GM12878 (cell line): ENCODE data around the gene SNX10. TPM values are rescaled to one million over a fixed set of nuclear protein-coding genes. Genes with fewer than 3 reads are reported as not detected.

Experiments used
- ATAC-seq: fragments of 200-7000 bp; cut with Tn5 transposase; 3 replicates; pipeline ENCODE4 v1.9.1; 2020; ENCODE audit warnings: mild to moderate bottlenecking, moderate library complexity
- BruUV-seq: library from RNA; stranded (reverse); fragments of 400-500 nt; replicated peaks from 2 replicates; lab custom pipeline; 2021; lab: Mats Ljungman, UMichigan
- CTCF ChIA-PET: fragments of 300-600 bp; sonication (Branson Sonifier 250); formaldehyde crosslinking; extraction: SDS; loops from one replicate; lab custom pipeline; 2021; ENCODE audit warnings: inconsistent platforms; lab: Yijun Ruan, JAX
- POLR2A ChIA-PET: fragments of 350-600 bp; formaldehyde crosslinking; extraction: SDS; loops from one replicate; lab custom pipeline; 2021; ENCODE audit warnings: inconsistent platforms; lab: Charles Lee
- RAD21 ChIA-PET: fragments of 300-600 bp; sonication (Branson Sonifier 250); formaldehyde crosslinking; loops from one replicate; lab custom pipeline; 2023; ENCODE audit warnings: antibody characterized with exemption; ENCODE audit not compliant: unreplicated experiment; lab: Charles Lee
- SMC1A ChIA-PET: fragments of 300-600 bp; sonication (Branson Sonifier 250); formaldehyde crosslinking; loops from one replicate; lab custom pipeline; 2023; ENCODE audit not compliant: unreplicated experiment, uncharacterized antibody; lab: Charles Lee
- DNase-seq: peaks from one replicate; pipeline ENCODE4 v3.0.0-alpha.2; 2011; ENCODE audit warnings: low read depth, low spot score
- FAIRE-seq: peaks from 3 replicates; lab custom pipeline; 2011; peaks lifted over from hg19 to GRCh38; lab: Jason Lieb, UNC
- H2AFZ ChIP-seq: 2 replicates; pipeline ENCODE4 v1.6.0; 2011; ENCODE audit warnings: low read depth, low read length, control low read depth; ENCODE audit not compliant: control insufficient read depth
- H3K27ac ChIP-seq: 2 replicates; pipeline ENCODE4 v1.5.1; 2011; ENCODE audit warnings: control low read depth; ENCODE audit not compliant: control insufficient read depth, insufficient read depth
- H3K27me3 ChIP-seq, 2 experiments: replicated peaks in 1 of 2; 2 replicates each; pipeline versions ENCODE4 v1.6.0 to v1.6.1; 2011; ENCODE audit warnings: low read length in 1 of 2; ENCODE audit not compliant: control insufficient read depth in 2 of 2, insufficient read depth in 2 of 2
- H3K36me3 ChIP-seq, 2 experiments: 2 replicates each; pipeline ENCODE4 v1.5.1; 2011; ENCODE audit warnings: low read length in 1 of 2; ENCODE audit not compliant: control insufficient read depth in 2 of 2, insufficient read depth in 2 of 2
- H3K4me1 ChIP-seq: 2 replicates; pipeline ENCODE4 v1.6.1; 2011; ENCODE audit warnings: mild to moderate bottlenecking, low read length, moderate library complexity, mixed read lengths; ENCODE audit not compliant: control insufficient read depth, insufficient read depth
- H3K4me2 ChIP-seq: 2 replicates; pipeline ENCODE4 v1.6.0; 2011; ENCODE audit warnings: control low read depth; ENCODE audit not compliant: control insufficient read depth, insufficient read depth
- H3K4me3 ChIP-seq: fragments of 200-600 bp; sonication (generic); 2 replicates; pipeline ENCODE4 v1.5.1; 2016
- H3K79me2 ChIP-seq: 2 replicates; pipeline ENCODE4 v1.6.0; 2011; ENCODE audit warnings: low read length; ENCODE audit not compliant: control insufficient read depth, insufficient read depth
- H3K9ac ChIP-seq: 2 replicates; pipeline ENCODE4 v1.8.0; 2011; ENCODE audit warnings: low read length, control low read depth, mixed read lengths; ENCODE audit not compliant: control insufficient read depth, insufficient read depth
- H3K9me3 ChIP-seq: replicated peaks from 3 replicates; pipeline ENCODE4 v1.5.1; 2011; ENCODE audit warnings: mild to moderate bottlenecking, low read length; ENCODE audit not compliant: control insufficient read depth, insufficient read depth
- H4K20me1 ChIP-seq: 2 replicates; pipeline ENCODE4 v1.6.0; 2011; ENCODE audit not compliant: control insufficient read depth, insufficient read depth
- CHD2 ChIP-seq: IDR thresholded peaks from 2 replicates; pipeline ENCODE4 v1.6.1; 2011; ENCODE audit warnings: low read depth, low read length, improper control_type of control experiment, borderline replicate concordance
- EED ChIP-seq: sonication (generic); IDR thresholded peaks from 2 replicates; pipeline ENCODE4 v1.6.1; 2016; ENCODE audit warnings: antibody characterized with exemption, low read depth
- GATAD2B ChIP-seq: fragments of 450-650 bp; conservative IDR thresholded peaks from 2 replicates; pipeline ENCODE4 v1.6.1; 2017; ENCODE audit warnings: low read depth, mild to moderate bottlenecking, moderate library complexity
- IKZF1 ChIP-seq: fragments of 450-650 bp; conservative IDR thresholded peaks from 2 replicates; pipeline ENCODE4 v1.6.1; 2017; ENCODE audit warnings: antibody characterized with exemption, mild to moderate bottlenecking
- MAX ChIP-seq: IDR thresholded peaks from 2 replicates; pipeline ENCODE4 v1.6.1; 2012; ENCODE audit warnings: low read depth, low read length, improper control_type of control experiment
- MXI1 ChIP-seq: fragments of 150-350 bp; IDR thresholded peaks from 2 replicates; pipeline ENCODE4 v1.6.1; 2011; ENCODE audit warnings: low read depth, mild to moderate bottlenecking, inconsistent platforms, low read length, improper control_type of control experiment
- NR2F1 ChIP-seq: fragments of 450-650 bp; conservative IDR thresholded peaks from 2 replicates; pipeline ENCODE4 v1.6.1; 2017; ENCODE audit warnings: mild to moderate bottlenecking
- NRF1 ChIP-seq: conservative IDR thresholded peaks from 2 replicates; pipeline ENCODE4 v1.6.1; 2011; ENCODE audit warnings: mild to moderate bottlenecking, low read depth, low read length, improper control_type of control experiment
- PKNOX1 ChIP-seq: fragments of 450-650 bp; IDR thresholded peaks from 2 replicates; pipeline ENCODE4 v1.6.1; 2016; ENCODE audit warnings: mild to moderate bottlenecking
- RAD21 ChIP-seq: IDR thresholded peaks from 2 replicates; pipeline ENCODE4 v1.6.1; 2011; ENCODE audit warnings: mild to moderate bottlenecking, low read depth, low read length, moderate library complexity; ENCODE audit not compliant: insufficient read depth
- SIX5 ChIP-seq: IDR thresholded peaks from 2 replicates; pipeline ENCODE4 v1.6.1; 2011; ENCODE audit warnings: mild to moderate bottlenecking, low read depth, low read length, moderate library complexity; ENCODE audit not compliant: severe bottlenecking
- ZBED1 ChIP-seq: IDR thresholded peaks from 2 replicates; pipeline ENCODE4 v1.6.1; 2016; ENCODE audit warnings: borderline replicate concordance
- ZNF274 ChIP-seq: IDR thresholded peaks from one replicate; pipeline ENCODE4 v1.8.0; 2011; ENCODE audit not compliant: insufficient read length, insufficient read depth
- WGBS: methylation state at CpG from one replicate; pipeline ENCODE4 v1.1.6; 2016; ENCODE audit warnings: low lambda C conversion rate; ENCODE audit not compliant: insufficient replicate concordance, insufficient coverage; ENCODE audit errors: missing lambda C conversion rate; 5-methylcytosine and 5-hydroxymethylcytosine counted together
- in situ Hi-C: fragments of 300-500 bp; cut with MboI; formaldehyde crosslinking; loops from 9 replicates; pipeline ENCODE4 v1.14.3; 2018; ENCODE audit warnings: mixed read lengths
- intact Hi-C: fragments of 100-400 bp; cut with micrococcal nuclease; formaldehyde crosslinking; loops from one replicate; pipeline ENCODE4 v1.14.2; 2022; ENCODE audit not compliant: unreplicated experiment
- polyA plus RNA-seq, 11 experiments: library from polyadenylated mRNA; depleted of rRNA in 4 of 11; unstranded in 6 of 11; stranded (reverse) in 5 of 11; fragments of >200 nt; fragmentation: Nextera tagmentation in 4 of 11; fragmentation: Illumina TruSeq in 1 of 11; extraction: Ambion mirVana in 4 of 11; extraction: Trizol in 1 of 11; gene quantifications; 1 replicate in 1 of 11; 2 replicates in 10 of 11; pipeline versions ENCODE4 v1.2.1 to v1.2.3, GENCODE V29; 2011 to 2016; ENCODE audit warnings: inconsistent platforms in 2 of 11, missing spikeins in 2 of 11, low read depth in 1 of 11
- total RNA-seq, 4 experiments: library from RNA; depleted of rRNA in 3 of 4; stranded (reverse); fragments of >200 nt in 3 of 4; fragmentation: Illumina TruSeq in 1 of 4; extraction: Trizol in 1 of 4; gene quantifications; 2 replicates each; pipeline versions ENCODE4 v1.2.1 to v1.2.3, GENCODE V29; 2013 to 2021
- TF ChIP-seq, protein P1 (sequence below): IDR thresholded peaks from 2 replicates; pipeline ENCODE4 v1.6.1; 2011; ENCODE audit warnings: borderline replicate concordance, low read depth, mild to moderate bottlenecking, moderate library complexity, mixed read lengths, low read length; ENCODE audit not compliant: insufficient read depth; ENCODE audit errors: extremely low read length
- TF ChIP-seq, protein P2 (sequence below): IDR thresholded peaks from 2 replicates; pipeline ENCODE4 v1.6.1; 2012; ENCODE audit warnings: low read length, inconsistent platforms
- TF ChIP-seq, protein P3 (sequence below): IDR thresholded peaks from 2 replicates; pipeline ENCODE4 v1.6.1; 2012; ENCODE audit warnings: mild to moderate bottlenecking, low read depth, low read length

Gene SNX10
- total and polyA plus RNA-seq, 10 of the 15 experiments (the other 5 are each of a cell fraction or from before 2014, with no cell fraction given): 22.0 to 56.2 (median 30.1) TPM

GRCh38 chr7:26370011-26370410 lies 78.3 kb downstream of the SNX10 start:
- no peak overlapping the region for H3K4me2 ChIP-seq
- no TSS peak for BruUV-seq
- no peak overlapping the region for H3K27ac ChIP-seq
- H3K4me1 ChIP-seq: peaks cover 8% of the 10 kb centered on the region
- no peaks in the 10 kb centered on the region for H4K20me1 ChIP-seq
- in situ Hi-C loops (no loop called here), intact Hi-C loops (no loop called here)
- WGBS: 74% methylated on average over 5 of the region's 5 CpGs
- no peaks in the 10 kb centered on the region for H3K79me2 ChIP-seq
- DNase-seq: no peak
- H3K4me3 ChIP-seq: no peak overlapping the region
- no peak overlapping the region for H3K9ac ChIP-seq
- ChIA-PET POLR2A (interaction anchor here (0.6 kb wide), 1 partner anchor 284 kb away, joined by 5 read pairs; no protein-coding TSS in a partner anchor), RAD21 (interaction anchor here (0.7 to 2.5 kb wide), 29 partner anchors 8 to 793 kb away, joined by 3 to 33 read pairs (median 5); no protein-coding TSS in a partner anchor), SMC1A (interaction anchor here (0.6 to 5.0 kb wide), 50 partner anchors 9 to 793 kb away, joined by 3 to 42 read pairs (median 4); no protein-coding TSS in a partner anchor), CTCF (interaction anchor here (0.6 to 3.9 kb wide), 82 partner anchors 8 to 1551 kb away, joined by 3 to 66 read pairs (median 5); partner anchors contain the start of gene SNX10)
- no peaks in the 10 kb centered on the region for H3K9me3 ChIP-seq
- no peak for ATAC-seq
- no peak overlapping the region for H2AFZ ChIP-seq
- no peaks in the 10 kb centered on the region for H3K27me3 ChIP-seq
- FAIRE-seq: no peak
- H3K36me3 ChIP-seq: peaks cover 6 to 17% of the 10 kb centered on the region in 2 experiments
- TF ChIP-seq NRF1 (no peak), GATAD2B (no peak), SIX5 (no peak), EED (no peak), IKZF1 (no peak), ZBED1 (no peak), NR2F1 (no peak), MAX (no peak), ZNF274 (no peak), CHD2 (no peak), RAD21 (no peak), PKNOX1 (no peak), MXI1 (no peak)
- TF ChIP-seq, protein P1, sequence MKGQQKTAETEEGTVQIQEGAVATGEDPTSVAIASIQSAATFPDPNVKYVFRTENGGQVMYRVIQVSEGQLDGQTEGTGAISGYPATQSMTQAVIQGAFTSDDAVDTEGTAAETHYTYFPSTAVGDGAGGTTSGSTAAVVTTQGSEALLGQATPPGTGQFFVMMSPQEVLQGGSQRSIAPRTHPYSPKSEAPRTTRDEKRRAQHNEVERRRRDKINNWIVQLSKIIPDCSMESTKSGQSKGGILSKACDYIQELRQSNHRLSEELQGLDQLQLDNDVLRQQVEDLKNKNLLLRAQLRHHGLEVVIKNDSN: no peak
- TF ChIP-seq, protein P2, sequence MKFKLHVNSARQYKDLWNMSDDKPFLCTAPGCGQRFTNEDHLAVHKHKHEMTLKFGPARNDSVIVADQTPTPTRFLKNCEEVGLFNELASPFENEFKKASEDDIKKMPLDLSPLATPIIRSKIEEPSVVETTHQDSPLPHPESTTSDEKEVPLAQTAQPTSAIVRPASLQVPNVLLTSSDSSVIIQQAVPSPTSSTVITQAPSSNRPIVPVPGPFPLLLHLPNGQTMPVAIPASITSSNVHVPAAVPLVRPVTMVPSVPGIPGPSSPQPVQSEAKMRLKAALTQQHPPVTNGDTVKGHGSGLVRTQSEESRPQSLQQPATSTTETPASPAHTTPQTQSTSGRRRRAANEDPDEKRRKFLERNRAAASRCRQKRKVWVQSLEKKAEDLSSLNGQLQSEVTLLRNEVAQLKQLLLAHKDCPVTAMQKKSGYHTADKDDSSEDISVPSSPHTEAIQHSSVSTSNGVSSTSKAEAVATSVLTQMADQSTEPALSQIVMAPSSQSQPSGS: no peak
- TF ChIP-seq, protein P3, sequence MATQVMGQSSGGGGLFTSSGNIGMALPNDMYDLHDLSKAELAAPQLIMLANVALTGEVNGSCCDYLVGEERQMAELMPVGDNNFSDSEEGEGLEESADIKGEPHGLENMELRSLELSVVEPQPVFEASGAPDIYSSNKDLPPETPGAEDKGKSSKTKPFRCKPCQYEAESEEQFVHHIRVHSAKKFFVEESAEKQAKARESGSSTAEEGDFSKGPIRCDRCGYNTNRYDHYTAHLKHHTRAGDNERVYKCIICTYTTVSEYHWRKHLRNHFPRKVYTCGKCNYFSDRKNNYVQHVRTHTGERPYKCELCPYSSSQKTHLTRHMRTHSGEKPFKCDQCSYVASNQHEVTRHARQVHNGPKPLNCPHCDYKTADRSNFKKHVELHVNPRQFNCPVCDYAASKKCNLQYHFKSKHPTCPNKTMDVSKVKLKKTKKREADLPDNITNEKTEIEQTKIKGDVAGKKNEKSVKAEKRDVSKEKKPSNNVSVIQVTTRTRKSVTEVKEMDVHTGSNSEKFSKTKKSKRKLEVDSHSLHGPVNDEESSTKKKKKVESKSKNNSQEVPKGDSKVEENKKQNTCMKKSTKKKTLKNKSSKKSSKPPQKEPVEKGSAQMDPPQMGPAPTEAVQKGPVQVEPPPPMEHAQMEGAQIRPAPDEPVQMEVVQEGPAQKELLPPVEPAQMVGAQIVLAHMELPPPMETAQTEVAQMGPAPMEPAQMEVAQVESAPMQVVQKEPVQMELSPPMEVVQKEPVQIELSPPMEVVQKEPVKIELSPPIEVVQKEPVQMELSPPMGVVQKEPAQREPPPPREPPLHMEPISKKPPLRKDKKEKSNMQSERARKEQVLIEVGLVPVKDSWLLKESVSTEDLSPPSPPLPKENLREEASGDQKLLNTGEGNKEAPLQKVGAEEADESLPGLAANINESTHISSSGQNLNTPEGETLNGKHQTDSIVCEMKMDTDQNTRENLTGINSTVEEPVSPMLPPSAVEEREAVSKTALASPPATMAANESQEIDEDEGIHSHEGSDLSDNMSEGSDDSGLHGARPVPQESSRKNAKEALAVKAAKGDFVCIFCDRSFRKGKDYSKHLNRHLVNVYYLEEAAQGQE: no peak
